GM12875 (cell line): ENCODE data around the gene PFN4.

Experiments used
- H3K4me3 ChIP-seq: one replicate; pipeline ENCODE4 v1.5.1; 2011; ENCODE audit warnings: low read depth, low read length, control low read depth
- CTCF ChIP-seq: IDR thresholded peaks from 2 replicates; pipeline ENCODE4 v1.5.1; 2011; ENCODE audit warnings: low read depth, mild to moderate bottlenecking, control low read depth, inconsistent platforms, low read length, moderate library complexity, borderline replicate concordance; ENCODE audit not compliant: insufficient read depth

Gene PFN4

GRCh38 chr2:24123195-24123921 is at the start of gene PFN4, which contains the start of gene FAM228B:
PFN4 (minus strand) TSS chr2:24123334; CDS start chr2:24122535, 799 bp downstream.
FAM228B (plus strand) TSS chr2:24123469; CDS start chr2:24124362, 893 bp downstream.
- TF ChIP-seq CTCF: no peak
- H3K4me3 ChIP-seq: peak within 1 kb of the TSS; percentile 73

GRCh38 chr2:24169023-24169422 is 45.9 kb upstream of the PFN4 start:
- TF ChIP-seq CTCF: no peak
- H3K4me3 ChIP-seq: no peak overlapping the region

GRCh38 chr2:24164416-24164973 is 41.4 kb upstream of the PFN4 start:
- TF ChIP-seq CTCF: peak; percentile 91
- no peak overlapping the region for H3K4me3 ChIP-seq

- no peak for TF ChIP-seq CTCF
- H3K4me3 ChIP-seq: no peak overlapping the region
Measured at GRCh38 chr2:24163601-24164000, 40.5 kb upstream of the PFN4 start.

- no peak for TF ChIP-seq CTCF
- no peak overlapping the region for H3K4me3 ChIP-seq
Measured at GRCh38 chr2:24163186-24163585, 40.1 kb upstream of the PFN4 start.

GRCh38 chr2:24162494-24162893 is 39.4 kb upstream of the PFN4 start:
- no peak overlapping the region for H3K4me3 ChIP-seq
- TF ChIP-seq CTCF: no peak

- TF ChIP-seq CTCF: no peak
Measured at GRCh38 chr2:24160761-24161160, 37.6 kb upstream of the PFN4 start.

More at GRCh38 chr2:24160761-24161160, 37.6 kb upstream of the PFN4 start:
- H3K4me3 ChIP-seq: no peak overlapping the region
